ENCODE results near the gene GRIP2. TPM values are rescaled to one million over a fixed set of nuclear protein-coding genes. Genes with fewer than 3 reads are reported as not detected.

GRIP2 gene
- total and polyA plus RNA-seq, 2 of the 4 experiments (the other 2 are of a cell fraction): 0.05 TPM; not detected in 1

DNA sequence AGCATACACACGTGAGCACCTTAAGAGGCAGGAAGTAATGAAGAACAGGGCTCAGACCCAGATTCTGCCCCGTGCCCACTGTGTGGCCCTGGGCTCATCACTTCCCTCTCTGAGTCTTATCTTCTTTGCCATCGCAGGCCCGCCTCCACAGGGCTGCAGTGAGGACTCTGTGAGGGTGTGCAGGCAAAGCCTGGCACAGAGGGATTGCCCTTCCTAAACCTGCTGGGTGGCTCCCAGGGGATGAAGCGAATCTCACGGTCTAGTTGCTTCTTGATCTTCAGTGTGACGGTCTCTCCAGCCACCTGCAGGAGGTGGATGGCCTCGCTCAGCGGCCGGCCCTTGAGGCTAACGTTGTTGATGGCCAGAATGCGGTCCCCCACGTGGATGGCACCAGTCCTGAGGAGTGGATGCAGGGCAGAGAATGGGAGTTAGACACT is 32.8 kb downstream of the GRIP2 start:
- no peak overlapping the region for H2AFZ ChIP-seq (replicated peaks; ENCODE audit: low read length, poor library complexity)
- no peak for TF ChIP-seq RFX5 (IDR thresholded peaks at IDR 0.05; ENCODE audit: low read depth, low read length)
- TF ChIP-seq MAFK (IDR thresholded peaks at IDR 0.05; ENCODE audit: low read depth, low read length): no peak
- no peak for TF ChIP-seq POLR2A (IDR thresholded peaks at IDR 0.05; ENCODE audit: low read depth, low read length)
- TF ChIP-seq, protein P1, sequence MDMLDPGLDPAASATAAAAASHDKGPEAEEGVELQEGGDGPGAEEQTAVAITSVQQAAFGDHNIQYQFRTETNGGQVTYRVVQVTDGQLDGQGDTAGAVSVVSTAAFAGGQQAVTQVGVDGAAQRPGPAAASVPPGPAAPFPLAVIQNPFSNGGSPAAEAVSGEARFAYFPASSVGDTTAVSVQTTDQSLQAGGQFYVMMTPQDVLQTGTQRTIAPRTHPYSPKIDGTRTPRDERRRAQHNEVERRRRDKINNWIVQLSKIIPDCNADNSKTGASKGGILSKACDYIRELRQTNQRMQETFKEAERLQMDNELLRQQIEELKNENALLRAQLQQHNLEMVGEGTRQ (IDR thresholded peaks at IDR 0.05; ENCODE audit: low read depth, low read length): no peak
- no peak for TF ChIP-seq SMC3 (IDR thresholded peaks at IDR 0.05; ENCODE audit: low read depth, low read length)
- TF ChIP-seq CEBPB (IDR thresholded peaks at IDR 0.05; ENCODE audit: low read depth, low read length): no peak
- TF ChIP-seq, protein P2, sequence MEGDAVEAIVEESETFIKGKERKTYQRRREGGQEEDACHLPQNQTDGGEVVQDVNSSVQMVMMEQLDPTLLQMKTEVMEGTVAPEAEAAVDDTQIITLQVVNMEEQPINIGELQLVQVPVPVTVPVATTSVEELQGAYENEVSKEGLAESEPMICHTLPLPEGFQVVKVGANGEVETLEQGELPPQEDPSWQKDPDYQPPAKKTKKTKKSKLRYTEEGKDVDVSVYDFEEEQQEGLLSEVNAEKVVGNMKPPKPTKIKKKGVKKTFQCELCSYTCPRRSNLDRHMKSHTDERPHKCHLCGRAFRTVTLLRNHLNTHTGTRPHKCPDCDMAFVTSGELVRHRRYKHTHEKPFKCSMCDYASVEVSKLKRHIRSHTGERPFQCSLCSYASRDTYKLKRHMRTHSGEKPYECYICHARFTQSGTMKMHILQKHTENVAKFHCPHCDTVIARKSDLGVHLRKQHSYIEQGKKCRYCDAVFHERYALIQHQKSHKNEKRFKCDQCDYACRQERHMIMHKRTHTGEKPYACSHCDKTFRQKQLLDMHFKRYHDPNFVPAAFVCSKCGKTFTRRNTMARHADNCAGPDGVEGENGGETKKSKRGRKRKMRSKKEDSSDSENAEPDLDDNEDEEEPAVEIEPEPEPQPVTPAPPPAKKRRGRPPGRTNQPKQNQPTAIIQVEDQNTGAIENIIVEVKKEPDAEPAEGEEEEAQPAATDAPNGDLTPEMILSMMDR (conservative IDR thresholded peaks at IDR 0.05; ENCODE audit: low read depth, low read length): no peak
- TF ChIP-seq, protein P3, sequence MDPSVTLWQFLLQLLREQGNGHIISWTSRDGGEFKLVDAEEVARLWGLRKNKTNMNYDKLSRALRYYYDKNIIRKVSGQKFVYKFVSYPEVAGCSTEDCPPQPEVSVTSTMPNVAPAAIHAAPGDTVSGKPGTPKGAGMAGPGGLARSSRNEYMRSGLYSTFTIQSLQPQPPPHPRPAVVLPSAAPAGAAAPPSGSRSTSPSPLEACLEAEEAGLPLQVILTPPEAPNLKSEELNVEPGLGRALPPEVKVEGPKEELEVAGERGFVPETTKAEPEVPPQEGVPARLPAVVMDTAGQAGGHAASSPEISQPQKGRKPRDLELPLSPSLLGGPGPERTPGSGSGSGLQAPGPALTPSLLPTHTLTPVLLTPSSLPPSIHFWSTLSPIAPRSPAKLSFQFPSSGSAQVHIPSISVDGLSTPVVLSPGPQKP (IDR thresholded peaks at IDR 0.05; ENCODE audit: borderline replicate concordance, low read depth, low read length): no peak
- TF ChIP-seq CHD1 (IDR thresholded peaks at IDR 0.05; ENCODE audit: low read depth, low read length): no peak
- TF ChIP-seq RAD21 (IDR thresholded peaks at IDR 0.05; ENCODE audit: low read length): no peak
- no peak for TF ChIP-seq MXI1 (IDR thresholded peaks at IDR 0.05; ENCODE audit: borderline replicate concordance, low read depth, low read length)
- no peak for TF ChIP-seq RCOR1 (IDR thresholded peaks at IDR 0.05; ENCODE audit: insufficient replicate concordance, low read length)
- TF ChIP-seq NFE2L2 (IDR thresholded peaks at IDR 0.05; ENCODE audit: low read depth, low read length): no peak
- TF ChIP-seq MAZ (IDR thresholded peaks at IDR 0.05; ENCODE audit: borderline replicate concordance, low read depth, low read length): no peak
- TF ChIP-seq BHLHE40 (IDR thresholded peaks at IDR 0.05; ENCODE audit: low read depth, low read length): no peak
- no peak for TF ChIP-seq FOS (IDR thresholded peaks at IDR 0.05; ENCODE audit: low read depth, low read length)
- CTCF ChIA-PET: no interaction called here
- H3K4ac ChIP-seq (ENCODE audit: low read depth, low read length): no peak overlapping the region
- no peaks in the 10 kb centered on the region for H3K4me1 ChIP-seq (ENCODE audit: control insufficient read depth, insufficient read depth, low read length)
- H2BK15ac ChIP-seq (ENCODE audit: low read depth, low read length): no peak overlapping the region
- H4K5ac ChIP-seq (ENCODE audit: low read depth, low read length): no peak overlapping the region
- H2AK9ac ChIP-seq (replicated peaks; ENCODE audit: low read depth, low read length, poor library complexity): no peak overlapping the region
- H3K56ac ChIP-seq (ENCODE audit: extremely low read depth, insufficient read depth, low read length): no peak overlapping the region
- no peaks in the 10 kb centered on the region for H3K79me1 ChIP-seq (ENCODE audit: low read depth in 1 of 2, low read length in 2 of 2)
- no peaks in the 10 kb centered on the region for H4K20me1 ChIP-seq (ENCODE audit: insufficient read depth, low read length)
- no peaks in the 10 kb centered on the region for H3K9me1 ChIP-seq (ENCODE audit: insufficient read depth, low read length)
- no peak overlapping the region for H3K9ac ChIP-seq (ENCODE audit: low read depth, low read length)
- H2AK5ac ChIP-seq (ENCODE audit: low read depth, low read length): no peak overlapping the region
- ATAC-seq (ENCODE audit: low read depth) (no peak), DNase-seq (no peak)
- no peak overlapping the region for H2BK20ac ChIP-seq (ENCODE audit: low read depth, low read length)
- 72% methylated on average over 6 of the region's 13 CpGs; no CpG with 5 or more reads in 1 of the 2 experiments for WGBS, 2 experiments (ENCODE audit: extremely low coverage in 2 of 2, insufficient read length in 1 of 2)
- no TSS peak for BruUV-seq (replicated peaks)
- no peak overlapping the region for H3K18ac ChIP-seq (ENCODE audit: low read depth, low read length)
- H3K27ac ChIP-seq (ENCODE audit: insufficient read depth, low read length): no peak overlapping the region
- no peak overlapping the region for H4K91ac ChIP-seq (ENCODE audit: insufficient read depth, low read depth, low read length)
- intact Hi-C loops (cut with micrococcal nuclease): loop anchor here (5.0 kb wide), 1 partner anchor 275 kb away; no protein-coding TSS in a partner anchor
- H4K8ac ChIP-seq (ENCODE audit: low read depth in 2 of 2, low read length in 2 of 2): no peak overlapping the region
- in situ Hi-C loops (cut with MboI; ENCODE audit: low sequenced_read_pairs): loop anchor here (10.0 kb wide), 1 partner anchor 417 kb away; no protein-coding TSS in a partner anchor
- H3K4me2 ChIP-seq (ENCODE audit: low read depth, low read length): no peak overlapping the region
- H3K4me3 ChIP-seq (ENCODE audit: insufficient read depth, low read depth, low read length): no peak overlapping the region
- POLR2A ChIA-PET (ENCODE audit: unreplicated experiment): no interaction called here
- H3K27me3 ChIP-seq (ENCODE audit: control insufficient read depth, insufficient read depth, low read length): peaks cover 12% of the 10 kb centered on the region
- H2BK5ac ChIP-seq (ENCODE audit: low read depth, low read length, poor library complexity, severe bottlenecking): no peak overlapping the region
- no peak overlapping the region for H3K23ac ChIP-seq (ENCODE audit: low read depth, low read length)
- no peak overlapping the region for H2BK120ac ChIP-seq (ENCODE audit: low read depth, low read length)
- peaks cover 6% of the 10 kb centered on the region for H3K9me3 ChIP-seq (ENCODE audit: control insufficient read depth, insufficient read depth, low read length)
- H3K14ac ChIP-seq (replicated peaks; ENCODE audit: low read depth, low read length): no peak overlapping the region
- H3K36me3 ChIP-seq (ENCODE audit: control insufficient read depth, insufficient read depth, low read length): no peaks in the 10 kb centered on the region
- dilution Hi-C loops (cut with HindIII; ENCODE audit: low sequenced_read_pairs, unreplicated experiment): no loop called here

All from IMR-90 (cell line).